ENCODE measurements around the gene CDYL2. TPM values are rescaled to one million over a fixed set of nuclear protein-coding genes. Genes with fewer than 3 reads are reported as not detected.

The CDYL2 gene
- total RNA-seq, 1 donor from 2014 or later = 26.5 TPM

DNA sequence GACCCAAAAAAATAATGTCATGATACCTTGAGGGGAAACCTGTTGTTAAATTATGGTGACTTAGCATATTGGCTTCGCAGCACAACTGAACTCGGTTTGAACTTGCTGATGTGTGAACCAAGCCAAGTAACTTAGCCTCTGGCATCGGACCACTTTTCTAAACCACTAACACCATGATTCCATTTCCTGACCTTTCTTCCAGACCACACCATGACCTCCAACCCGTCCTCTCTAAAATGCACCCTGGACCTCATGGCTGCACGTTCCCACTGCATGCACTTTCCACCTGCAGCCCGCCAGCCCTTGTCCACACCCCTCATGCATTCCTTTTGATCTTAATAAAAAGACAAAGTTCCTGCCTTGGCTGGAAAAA, 234.3 kb downstream of the CDYL2 start:
- FAIRE-seq (no peak), DNase-seq (ENCODE audit: low read depth) (peak; percentile 95)
- Histone ChIP-seq H3K4me2 (ENCODE audit: low read length) (peak overlapping the region; percentile 80), H3K9me3 (ENCODE audit: insufficient read depth, low read depth, low read length) (no peaks in the 10 kb centered on the region), H3K27ac (ENCODE audit: low read depth, low read length) (peak overlapping the region; percentile 80), H3K4me1 (ENCODE audit: insufficient read depth, low read length) (peaks cover 13% of the 10 kb centered on the region), H3K4me3 (ENCODE audit: insufficient read depth, low read depth, low read length) (no peak overlapping the region), H3K27me3 (ENCODE audit: insufficient read depth, low read length) (no peaks in the 10 kb centered on the region), H3K9ac (ENCODE audit: low read length) (peak overlapping the region; percentile 52), H2AFZ (ENCODE audit: low read depth, low read length) (no peak overlapping the region), H4K20me1 (ENCODE audit: insufficient read depth, low read length) (no peaks in the 10 kb centered on the region), H3K79me2 (ENCODE audit: insufficient read depth, low read length) (no peaks in the 10 kb centered on the region), H3K36me3 (ENCODE audit: insufficient read depth, low read length) (no peaks in the 10 kb centered on the region)
- H3K4me3 Mint-ChIP-seq (ENCODE audit: unreplicated experiment) = no peak overlapping the region
- peaks cover 10% of the 10 kb centered on the region for H3K4me1 Mint-ChIP-seq (ENCODE audit: low read depth, unreplicated experiment)
- no peaks in the 10 kb centered on the region for H3K36me3 Mint-ChIP-seq (ENCODE audit: low read depth, unreplicated experiment)
- H3K9me3 Mint-ChIP-seq (ENCODE audit: unreplicated experiment) = peaks cover 5% of the 10 kb centered on the region
- TF ChIP-seq, protein P1, sequence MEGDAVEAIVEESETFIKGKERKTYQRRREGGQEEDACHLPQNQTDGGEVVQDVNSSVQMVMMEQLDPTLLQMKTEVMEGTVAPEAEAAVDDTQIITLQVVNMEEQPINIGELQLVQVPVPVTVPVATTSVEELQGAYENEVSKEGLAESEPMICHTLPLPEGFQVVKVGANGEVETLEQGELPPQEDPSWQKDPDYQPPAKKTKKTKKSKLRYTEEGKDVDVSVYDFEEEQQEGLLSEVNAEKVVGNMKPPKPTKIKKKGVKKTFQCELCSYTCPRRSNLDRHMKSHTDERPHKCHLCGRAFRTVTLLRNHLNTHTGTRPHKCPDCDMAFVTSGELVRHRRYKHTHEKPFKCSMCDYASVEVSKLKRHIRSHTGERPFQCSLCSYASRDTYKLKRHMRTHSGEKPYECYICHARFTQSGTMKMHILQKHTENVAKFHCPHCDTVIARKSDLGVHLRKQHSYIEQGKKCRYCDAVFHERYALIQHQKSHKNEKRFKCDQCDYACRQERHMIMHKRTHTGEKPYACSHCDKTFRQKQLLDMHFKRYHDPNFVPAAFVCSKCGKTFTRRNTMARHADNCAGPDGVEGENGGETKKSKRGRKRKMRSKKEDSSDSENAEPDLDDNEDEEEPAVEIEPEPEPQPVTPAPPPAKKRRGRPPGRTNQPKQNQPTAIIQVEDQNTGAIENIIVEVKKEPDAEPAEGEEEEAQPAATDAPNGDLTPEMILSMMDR (IDR thresholded peaks at IDR 0.05; ENCODE audit: insufficient read depth, low read depth, low read length) = no peak
- TF ChIP-seq EZH2 (IDR thresholded peaks at IDR 0.05; ENCODE audit: insufficient read depth, low read length) = no peak
- H3K27ac Mint-ChIP-seq (ENCODE audit: unreplicated experiment) = peak overlapping the region; percentile 22
- no peaks in the 10 kb centered on the region for H3K27me3 Mint-ChIP-seq (ENCODE audit: low read depth, unreplicated experiment)

DNA sequence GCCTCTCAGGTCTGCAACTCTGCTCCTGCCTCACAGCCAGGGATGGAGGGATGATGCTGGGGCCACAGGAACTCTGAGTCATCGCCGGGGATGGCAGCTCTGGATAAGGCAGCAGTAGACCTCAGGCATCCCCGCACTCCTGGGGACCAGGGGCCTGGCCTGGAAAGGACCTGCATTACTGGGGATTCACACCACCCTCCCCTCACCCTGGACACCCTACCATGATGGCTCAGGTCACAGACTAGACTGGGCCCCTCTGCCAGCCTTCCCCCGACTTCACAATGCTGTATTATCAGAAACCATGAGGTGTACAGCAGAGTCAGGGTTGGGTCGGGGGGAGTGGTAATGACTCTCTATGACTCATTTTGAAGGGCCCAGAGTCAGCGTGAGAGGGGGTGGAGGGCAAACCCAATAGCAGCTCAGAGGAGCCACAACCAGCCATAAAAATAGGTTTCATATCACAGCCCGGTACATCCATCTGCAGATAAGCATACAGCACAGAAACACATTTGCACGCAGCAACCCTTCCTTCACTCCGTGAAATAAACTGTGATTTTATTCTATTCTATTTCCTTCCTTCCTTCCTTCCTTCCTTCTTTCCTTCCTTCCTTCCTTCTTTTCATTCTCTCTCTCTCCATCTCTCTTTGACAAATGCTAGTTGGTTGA, 234.8 kb downstream of the CDYL2 start:
- peak overlapping the region; percentile 52 for H3K9ac ChIP-seq (ENCODE audit: low read length)
- peaks cover 5% of the 10 kb centered on the region for H3K9me3 Mint-ChIP-seq (ENCODE audit: unreplicated experiment)
- H3K36me3 Mint-ChIP-seq (ENCODE audit: low read depth, unreplicated experiment) = no peaks in the 10 kb centered on the region
- no peaks in the 10 kb centered on the region for H3K36me3 ChIP-seq (ENCODE audit: insufficient read depth, low read length)
- H3K27ac Mint-ChIP-seq (ENCODE audit: unreplicated experiment) = peak overlapping the region; percentile 49
- H3K27me3 ChIP-seq (ENCODE audit: insufficient read depth, low read length) = no peaks in the 10 kb centered on the region
- peak overlapping the region; percentile 66 for H2AFZ ChIP-seq (ENCODE audit: low read depth, low read length)
- H3K79me2 ChIP-seq (ENCODE audit: insufficient read depth, low read length) = no peaks in the 10 kb centered on the region
- no peak overlapping the region for H3K4me3 Mint-ChIP-seq (ENCODE audit: unreplicated experiment)
- peak overlapping the region; percentile 2 for H3K4me3 ChIP-seq (ENCODE audit: insufficient read depth, low read depth, low read length)
- TF ChIP-seq EZH2 (IDR thresholded peaks at IDR 0.05; ENCODE audit: insufficient read depth, low read length) = no peak
- TF ChIP-seq, protein P1 (IDR thresholded peaks at IDR 0.05; ENCODE audit: insufficient read depth, low read depth, low read length) = no peak
- H3K9me3 ChIP-seq (ENCODE audit: insufficient read depth, low read depth, low read length) = no peaks in the 10 kb centered on the region
- peaks cover 2% of the 10 kb centered on the region for H3K27me3 Mint-ChIP-seq (ENCODE audit: low read depth, unreplicated experiment)
- H3K27ac ChIP-seq (ENCODE audit: low read depth, low read length) = peak overlapping the region; percentile 80
- peaks cover 10% of the 10 kb centered on the region for H3K4me1 Mint-ChIP-seq (ENCODE audit: low read depth, unreplicated experiment)
- no peak for FAIRE-seq
- H4K20me1 ChIP-seq (ENCODE audit: insufficient read depth, low read length) = no peaks in the 10 kb centered on the region
- H3K4me1 ChIP-seq (ENCODE audit: insufficient read depth, low read length) = peaks cover 13% of the 10 kb centered on the region
- H3K4me2 ChIP-seq (ENCODE audit: low read length) = peak overlapping the region; percentile 80
- peak; percentile 92 for DNase-seq (ENCODE audit: low read depth)

DNA sequence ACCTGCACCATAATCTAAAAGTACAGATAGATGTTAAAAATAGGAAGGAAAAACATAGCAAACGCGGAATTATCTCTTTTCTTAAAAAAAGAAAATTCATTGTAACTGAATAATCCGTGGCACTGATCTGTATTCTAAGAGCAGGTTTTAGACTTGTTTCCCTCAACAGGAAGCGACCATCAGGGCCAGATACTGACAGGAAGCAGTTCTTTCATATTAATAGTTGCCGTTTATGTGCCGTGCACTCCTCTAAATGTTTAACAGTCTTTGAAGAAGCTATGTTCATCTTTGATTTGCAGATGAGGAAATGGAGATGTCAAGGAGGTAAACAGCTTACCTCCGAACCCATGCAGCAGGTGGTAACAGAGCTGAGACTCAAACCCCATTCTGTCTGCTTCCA, 240.0 kb downstream of the CDYL2 start:
- Histone ChIP-seq H3K9me3 (ENCODE audit: insufficient read depth, low read depth, low read length) (no peaks in the 10 kb centered on the region), H4K20me1 (ENCODE audit: insufficient read depth, low read length) (no peaks in the 10 kb centered on the region), H3K79me2 (ENCODE audit: insufficient read depth, low read length) (no peaks in the 10 kb centered on the region), H3K4me3 (ENCODE audit: insufficient read depth, low read depth, low read length) (no peak overlapping the region), H2AFZ (ENCODE audit: low read depth, low read length) (no peak overlapping the region), H3K9ac (ENCODE audit: low read length) (no peak overlapping the region), H3K36me3 (ENCODE audit: insufficient read depth, low read length) (no peaks in the 10 kb centered on the region), H3K4me1 (ENCODE audit: insufficient read depth, low read length) (peaks cover 7% of the 10 kb centered on the region), H3K27ac (ENCODE audit: low read depth, low read length) (no peak overlapping the region), H3K4me2 (ENCODE audit: low read length) (no peak overlapping the region), H3K27me3 (ENCODE audit: insufficient read depth, low read length) (peaks cover 4% of the 10 kb centered on the region)
- Mint-ChIP-seq H3K4me1 (ENCODE audit: low read depth, unreplicated experiment) (peaks cover 2% of the 10 kb centered on the region), H3K36me3 (ENCODE audit: low read depth, unreplicated experiment) (no peaks in the 10 kb centered on the region), H3K4me3 (ENCODE audit: unreplicated experiment) (no peak overlapping the region), H3K27ac (ENCODE audit: unreplicated experiment) (no peak overlapping the region), H3K27me3 (ENCODE audit: low read depth, unreplicated experiment) (peaks cover 28% of the 10 kb centered on the region), H3K9me3 (ENCODE audit: unreplicated experiment) (peaks cover 2% of the 10 kb centered on the region)
- TF ChIP-seq, protein P1 (IDR thresholded peaks at IDR 0.05; ENCODE audit: insufficient read depth, low read depth, low read length) = no peak
- TF ChIP-seq EZH2 (IDR thresholded peaks at IDR 0.05; ENCODE audit: insufficient read depth, low read length) = no peak
- no peak for FAIRE-seq
- no peak for DNase-seq (ENCODE audit: low read depth)
